H1 (cell line): ENCODE results near the gene SHC1. TPM values are rescaled to one million over a fixed set of nuclear protein-coding genes. Genes with fewer than 3 reads are reported as not detected.
"Not testable (repeated sequence)": the region's sequence is repeated elsewhere in the genome, so short reads cannot be mapped to it uniquely, and the experiment has no call there.

ENCODE experiments used
- CTCF ChIA-PET: fragments of 300-600 bp; sonication (Branson Sonifier 250); formaldehyde crosslinking; loops from one replicate; lab custom pipeline; 2021; ENCODE audit not compliant: partially characterized antibody; lab: Charles Lee
- POLR2A ChIA-PET: fragments of 300-600 bp; sonication (Branson Sonifier 250); formaldehyde crosslinking; loops from one replicate; lab custom pipeline; 2021; ENCODE audit warnings: inconsistent platforms; ENCODE audit not compliant: partially characterized antibody; lab: Charles Lee
- DNase-seq, 2 experiments: peaks; one replicate each; pipeline versions ENCODE4 v3.0.0 to v3.0.0-alpha.2; 2010 to 2022; ENCODE audit warnings: low spot score in 2 of 2, low read depth in 1 of 2, mixed read lengths in 1 of 2
- FAIRE-seq: peaks from 2 replicates; lab custom pipeline; 2011; peaks lifted over from hg19 to GRCh38; lab: Jason Lieb, UNC
- H2AFZ ChIP-seq: 2 replicates; pipeline ENCODE4 v1.8.1; 2012; ENCODE audit warnings: low read length, inconsistent platforms
- H2AK5ac ChIP-seq: 2 replicates; pipeline ENCODE4 v1.6.1; 2013; ENCODE audit warnings: low read depth, low read length
- H2BK120ac ChIP-seq: replicated peaks from 2 replicates; pipeline ENCODE3; 2013; ENCODE audit warnings: low read depth, low read length, inconsistent platforms
- H2BK12ac ChIP-seq: 2 replicates; pipeline ENCODE4 v1.6.1; 2013; ENCODE audit warnings: low read depth, low read length
- H2BK15ac ChIP-seq: 2 replicates; pipeline ENCODE4 v1.6.1; 2013; ENCODE audit warnings: low read length
- H2BK20ac ChIP-seq: 2 replicates; pipeline ENCODE4 v1.6.1; 2013; ENCODE audit warnings: low read length
- H2BK5ac ChIP-seq: 2 replicates; pipeline ENCODE4 v1.6.1; 2013; ENCODE audit warnings: low read depth, low read length
- H3K14ac ChIP-seq: 2 replicates; pipeline ENCODE4 v1.6.1; 2013; ENCODE audit warnings: inconsistent platforms; ENCODE audit not compliant: insufficient read length
- H3K18ac ChIP-seq: 2 replicates; pipeline ENCODE4 v1.6.1; 2013; ENCODE audit warnings: low read length; ENCODE audit errors: extremely low read depth
- H3K23ac ChIP-seq: 2 replicates; pipeline ENCODE4 v1.6.1; 2013; ENCODE audit warnings: inconsistent platforms; ENCODE audit not compliant: insufficient read length
- H3K23me2 ChIP-seq: 2 replicates; pipeline ENCODE4 v1.6.1; 2013; ENCODE audit warnings: low read depth, low read length
- H3K27ac ChIP-seq: 2 replicates; pipeline ENCODE4 v1.6.1; 2011; ENCODE audit warnings: low read depth, low read length, inconsistent platforms
- H3K27me3 ChIP-seq, 4 experiments: replicated peaks in 1 of 4; 1 replicate in 1 of 4; 2 replicates in 3 of 4; pipeline versions ENCODE4 v1.6.1 to v1.8.1; 2011 to 2013; ENCODE audit warnings: low read length in 3 of 4, mild to moderate bottlenecking in 3 of 4, inconsistent platforms in 2 of 4, mixed read lengths in 2 of 4, moderate library complexity in 1 of 4; ENCODE audit not compliant: control insufficient read depth in 3 of 4, insufficient read depth in 3 of 4; ENCODE audit errors: extremely low read depth in 1 of 4
- H3K36me3 ChIP-seq, 4 experiments: 2 replicates each; pipeline versions ENCODE4 v1.6.1 to v1.8.1; 2011 to 2013; ENCODE audit warnings: mild to moderate bottlenecking in 4 of 4, low read length in 3 of 4, moderate library complexity in 2 of 4, control low read depth in 1 of 4, inconsistent platforms in 1 of 4; ENCODE audit not compliant: insufficient read depth in 4 of 4, control insufficient read depth in 2 of 4
- H3K4ac ChIP-seq: replicated peaks from 2 replicates; pipeline ENCODE3; 2013; ENCODE audit warnings: low read length, low read depth, mixed read lengths, inconsistent platforms; ENCODE audit not compliant: insufficient read length
- H3K4me1 ChIP-seq, 4 experiments: replicated peaks in 1 of 4; 1 replicate in 1 of 4; 2 replicates in 3 of 4; pipeline versions ENCODE4 v1.6.1 to v1.8.1; 2011 to 2013; ENCODE audit warnings: low read length in 3 of 4, inconsistent platforms in 2 of 4, mixed read lengths in 1 of 4; ENCODE audit not compliant: insufficient read depth in 4 of 4, control insufficient read depth in 3 of 4
- H3K4me2 ChIP-seq, 2 experiments: 2 replicates each; pipeline versions ENCODE4 v1.6.1 to v1.8.1; 2011 to 2013; ENCODE audit warnings: low read depth in 2 of 2, low read length in 2 of 2, control low read depth in 1 of 2, inconsistent platforms in 1 of 2, mild to moderate bottlenecking in 1 of 2; ENCODE audit not compliant: insufficient read depth in 1 of 2
- H3K4me3 ChIP-seq, 4 experiments: fragments of 200-600, 300-600 bp in 1 of 4; sonication (generic), shearing (Covaris generic), sonication (Bioruptor Twin) in 1 of 4; 2 replicates each; pipeline versions ENCODE4 v1.5.1 to v1.8.1; 2011 to 2016; ENCODE audit warnings: low read length in 4 of 4, low read depth in 3 of 4, control low read depth in 2 of 4, inconsistent platforms in 2 of 4, mild to moderate bottlenecking in 2 of 4, mixed read lengths in 1 of 4, moderate library complexity in 1 of 4; ENCODE audit not compliant: insufficient read depth in 2 of 4; ENCODE audit errors: extremely low read depth in 1 of 4
- H3K56ac ChIP-seq: replicated peaks from 2 replicates; pipeline ENCODE3; 2013; ENCODE audit warnings: low read depth, mild to moderate bottlenecking, mixed read lengths, low read length, inconsistent platforms; ENCODE audit not compliant: insufficient read length
- H3K79me1 ChIP-seq: 2 replicates; pipeline ENCODE4 v1.6.1; 2013; ENCODE audit warnings: low read depth, low read length, control low read depth
- H3K79me2 ChIP-seq, 2 experiments: 2 replicates each; pipeline versions ENCODE4 v1.6.1 to v1.8.1; 2012 to 2013; ENCODE audit warnings: low read length in 2 of 2, mild to moderate bottlenecking in 2 of 2, inconsistent platforms in 1 of 2; ENCODE audit not compliant: insufficient read depth in 2 of 2, control insufficient read depth in 1 of 2
- H3K9ac ChIP-seq, 4 experiments: replicated peaks in 1 of 4; 1 replicate in 1 of 4; 2 replicates in 3 of 4; pipeline versions ENCODE4 v1.6.1 to v1.8.1; 2011 to 2013; ENCODE audit warnings: low read depth in 3 of 4, low read length in 3 of 4, control low read depth in 2 of 4, mild to moderate bottlenecking in 2 of 4, moderate library complexity in 2 of 4, inconsistent platforms in 1 of 4; ENCODE audit errors: extremely low read depth in 1 of 4
- H3K9me3 ChIP-seq, 2 experiments: 2 replicates each; pipeline versions ENCODE4 v1.6.1 to v1.8.1; 2012 to 2013; ENCODE audit warnings: mild to moderate bottlenecking in 2 of 2, moderate library complexity in 2 of 2, control low read depth in 1 of 2, inconsistent platforms in 1 of 2, low read depth in 1 of 2, low read length in 1 of 2, mixed read lengths in 1 of 2; ENCODE audit not compliant: insufficient read depth in 2 of 2
- H4K20me1 ChIP-seq, 2 experiments: replicated peaks in 1 of 2; 2 replicates each; pipeline versions ENCODE3 to v1.8.1; 2011 to 2013; ENCODE audit warnings: inconsistent platforms in 2 of 2, low read length in 2 of 2, mild to moderate bottlenecking in 1 of 2; ENCODE audit not compliant: insufficient read depth in 2 of 2, control insufficient read depth in 1 of 2
- H4K5ac ChIP-seq: 2 replicates; pipeline ENCODE4 v1.6.1; 2013; ENCODE audit warnings: low read length, low read depth, mixed read lengths, inconsistent platforms; ENCODE audit not compliant: insufficient read length
- H4K8ac ChIP-seq: 2 replicates; pipeline ENCODE4 v1.8.0; 2013; ENCODE audit warnings: mild to moderate bottlenecking, moderate library complexity, low read length, inconsistent platforms; ENCODE audit not compliant: insufficient read depth; ENCODE audit errors: extremely low read depth
- H4K91ac ChIP-seq: replicated peaks from 2 replicates; pipeline ENCODE3; 2013; ENCODE audit warnings: low read length, mixed read lengths, inconsistent platforms; ENCODE audit not compliant: insufficient read length
- WGBS, 2 experiments: shearing (Covaris generic) in 1 of 2; methylation state at CpG; one replicate each; pipeline versions ENCODE4 v1.1.6 to v1.1.7; 2013 to 2015; ENCODE audit warnings: low lambda C conversion rate in 2 of 2, mixed read lengths in 2 of 2, inconsistent platforms in 1 of 2, low coverage in 1 of 2, missing lambda C conversion rate in 1 of 2; ENCODE audit not compliant: insufficient replicate concordance in 2 of 2, insufficient coverage in 1 of 2, insufficient read length in 1 of 2; ENCODE audit errors: extremely low coverage in 1 of 2, missing lambda C conversion rate in 1 of 2; 5-methylcytosine and 5-hydroxymethylcytosine counted together
- polyA plus RNA-seq, 7 experiments: library from polyadenylated mRNA; depleted of rRNA in 3 of 7; stranded (reverse) in 5 of 7; unstranded in 2 of 7; fragments of >200 nt in 5 of 7; fragments of 200-250 nt in 2 of 7; gene quantifications; 1 replicate in 5 of 7; 2 replicates in 1 of 7; 4 replicates in 1 of 7; pipeline versions ENCODE4 v1.2.1 to v1.2.3, GENCODE V29; 2011 to 2013; ENCODE audit warnings: missing spikeins in 2 of 7, mixed read lengths in 2 of 7
- total RNA-seq: library from RNA; stranded (reverse); fragmentation: NEBNext Ultra II Directional; extraction: Animal tissue kit (Norgen Biotek cat#: 25700); gene quantifications from 2 replicates; pipeline ENCODE4 v1.2.1, GENCODE V29; 2021

Gene SHC1
- total and polyA plus RNA-seq, 2 of the 8 experiments (the other 6 are each of a cell fraction or from before 2014, with no cell fraction given): 177 to 212 TPM

- H3K9ac ChIP-seq, H3K79me1 ChIP-seq, FAIRE-seq, DNase-seq, H4K5ac ChIP-seq, H3K23me2 ChIP-seq, H4K8ac ChIP-seq, H3K4me2 ChIP-seq, H3K27me3 ChIP-seq, H3K9me3 ChIP-seq, H3K4me3 ChIP-seq, H2BK120ac ChIP-seq, H3K56ac ChIP-seq, H3K18ac ChIP-seq, H3K23ac ChIP-seq, H2BK5ac ChIP-seq, H2BK12ac ChIP-seq, H2BK15ac ChIP-seq, H2AFZ ChIP-seq, H3K27ac ChIP-seq, H2AK5ac ChIP-seq, H3K4ac ChIP-seq, H3K4me1 ChIP-seq, H3K14ac ChIP-seq, H2BK20ac ChIP-seq, H4K91ac ChIP-seq: not testable (repeated sequence)
- 90% methylated on average over 3 of the region's 4 CpGs; no CpG with 5 or more reads in 1 of the 2 experiments for WGBS, 2 experiments
- POLR2A ChIA-PET: interaction anchor here (0.6 to 42.8 kb wide), 7 partner anchors 7 to 156 kb away, joined by 3 to 702 read pairs (median 4); partner anchors contain the start of genes CKS1B, FLAD1, LENEP and PBXIP1
- Histone ChIP-seq H3K36me3 (peaks cover 11 to 47% (median 33%) of the 10 kb centered on the region in 4 experiments), H3K79me2 (peaks cover 4 to 51% of the 10 kb centered on the region in 2 experiments), H4K20me1 (peaks cover 15 to 22% of the 10 kb centered on the region in 2 experiments)
- CTCF ChIA-PET: interaction anchor here (1.5 to 20.6 kb wide), 3 partner anchors 10 to 152 kb away, joined by 3 to 334 read pairs (median 8); partner anchors contain the start of gene LENEP
These were observed 16.2 kb upstream of the SHC1 start for GRCh38 chr1:154986736-154987135.
